ENCODE measurements around the gene TBCCD1.
A peak's percentile ranks its signal among the peaks of the same experiment; 100 is the strongest.
"Not testable (repeated sequence)": the region's sequence is repeated elsewhere in the genome, so short reads cannot be mapped to it uniquely, and the experiment has no call there.

The TBCCD1 gene

GRCh38 chr3:186596568-186597287, 29.6 kb upstream of the TBCCD1 start:
- peak; percentile 8 for DNase-seq (ENCODE audit: low read depth)

DNA sequence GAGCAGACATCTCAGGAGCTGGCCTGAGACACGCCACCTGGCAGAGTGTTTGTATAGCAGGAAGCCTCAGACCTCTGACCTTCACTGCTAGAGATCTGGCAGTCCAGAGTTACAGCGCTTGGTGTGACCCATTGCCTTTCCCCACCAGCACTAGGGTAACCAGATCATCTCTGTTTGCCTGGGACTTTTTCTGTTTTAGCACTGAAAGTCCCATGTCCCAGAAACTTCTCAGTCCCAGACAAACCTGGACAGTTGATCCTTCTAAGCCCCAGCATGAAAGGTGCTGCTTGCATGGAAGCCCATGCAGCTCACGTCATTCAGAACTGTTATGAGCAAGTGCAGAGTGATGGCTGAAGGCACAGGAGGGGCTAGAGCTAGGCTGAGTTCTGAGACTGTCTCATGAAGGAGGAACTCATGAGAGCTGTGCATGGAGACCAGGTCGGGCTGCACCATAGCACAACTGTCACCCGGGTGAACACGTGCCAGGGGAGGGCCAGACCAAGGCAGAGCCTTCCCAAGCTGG, 27.5 kb upstream of the TBCCD1 start:
- no peak for DNase-seq (ENCODE audit: low read depth)

GRCh38 chr3:186593862-186594261, 26.7 kb upstream of the TBCCD1 start:
- no peak for DNase-seq (ENCODE audit: low read depth)

GRCh38 chr3:186592682-186593081, 25.5 kb upstream of the TBCCD1 start:
- no peak for DNase-seq (ENCODE audit: low read depth)

DNA sequence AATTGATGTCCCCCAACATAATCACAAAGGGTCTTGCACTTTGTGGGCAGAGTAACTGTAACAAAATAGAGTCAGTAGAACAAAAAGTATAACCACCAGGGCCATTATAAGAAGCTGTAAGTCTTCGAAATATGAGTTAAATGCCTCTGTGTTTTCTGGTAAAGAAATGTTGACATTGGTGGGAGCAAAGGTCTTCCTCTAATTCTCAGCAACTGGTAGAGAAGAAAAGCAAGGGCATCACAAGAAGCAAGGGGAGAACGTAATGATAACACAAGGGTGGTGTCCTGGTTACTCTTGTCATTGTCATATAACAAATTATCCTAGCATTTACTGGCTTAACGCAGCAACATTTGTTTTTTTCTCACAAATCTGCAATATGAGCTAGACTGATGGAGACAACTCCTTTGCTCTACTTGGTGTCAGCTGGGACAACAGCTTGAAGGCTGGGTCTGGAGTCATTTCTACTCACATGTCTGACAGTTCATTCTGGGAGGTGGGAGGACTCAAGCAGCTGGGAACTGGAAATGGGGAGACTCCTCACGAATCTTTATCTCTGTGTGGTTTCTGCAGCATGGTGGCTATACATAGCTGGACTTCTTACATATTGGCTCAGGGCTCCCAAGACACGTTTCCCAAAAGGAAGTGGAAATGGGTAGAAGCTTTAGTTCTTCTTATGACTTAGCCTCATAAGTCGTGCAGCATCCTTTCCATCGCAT, 23.6 kb upstream of the TBCCD1 start:
- DNase-seq (ENCODE audit: low read depth) = no peak

GRCh38 chr3:186589856-186590579, 22.9 kb upstream of the TBCCD1 start:
- DNase-seq (ENCODE audit: low read depth) = peak; percentile 33

DNA sequence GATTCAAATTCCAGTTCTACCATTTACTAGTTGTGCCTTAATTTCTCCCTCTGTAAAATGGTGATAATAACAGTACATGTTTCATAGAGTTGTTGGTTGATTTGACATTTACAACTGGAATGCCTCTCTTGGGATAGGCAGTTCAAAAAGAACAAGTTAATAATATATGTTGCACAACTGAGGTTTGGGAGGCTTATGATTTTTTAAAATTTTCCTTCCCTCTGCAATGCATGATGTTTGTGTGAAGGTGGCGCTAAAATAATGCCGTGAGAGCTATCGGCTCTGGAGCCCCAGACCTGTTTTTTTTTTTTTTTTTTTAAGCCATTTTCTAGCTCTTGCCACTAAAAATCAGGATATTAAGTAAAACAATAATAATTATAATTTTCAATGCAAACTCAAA, 22.0 kb upstream of the TBCCD1 start:
- DNase-seq (ENCODE audit: low read depth) = peak; percentile 40

DNA sequence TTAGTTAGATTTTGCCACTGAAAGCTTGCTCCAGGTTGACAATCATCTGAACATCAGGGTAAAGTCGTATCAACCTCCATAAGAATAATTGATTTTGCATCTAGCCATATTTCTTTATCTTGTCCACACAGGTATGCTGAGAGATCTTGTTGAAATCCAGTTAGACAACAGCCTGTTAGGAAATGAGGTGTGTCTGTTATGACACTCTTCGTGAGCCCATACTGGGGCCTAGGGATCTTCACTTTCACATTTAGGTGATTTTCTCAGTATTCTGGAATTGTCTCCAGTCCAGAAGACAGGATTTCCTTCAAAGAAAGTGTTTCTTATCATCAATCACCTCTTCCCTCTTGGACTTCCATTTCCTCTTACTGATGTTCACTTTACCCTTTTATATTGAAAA, 21.5 kb upstream of the TBCCD1 start:
- DNase-seq (ENCODE audit: low read depth) = peak; percentile 18

GRCh38 chr3:186587183-186587582, 20.0 kb upstream of the TBCCD1 start:
- no peak for DNase-seq (ENCODE audit: low read depth)

- DNase-seq (ENCODE audit: low read depth) = not testable (repeated sequence)
Observed at GRCh38 chr3:186586245-186586644, 19.1 kb upstream of the TBCCD1 start.

GRCh38 chr3:186583831-186584230, 16.7 kb upstream of the TBCCD1 start:
- peak; percentile 52 for DNase-seq (ENCODE audit: low read depth)

GRCh38 chr3:186582541-186582940, 15.4 kb upstream of the TBCCD1 start:
- no peak for DNase-seq (ENCODE audit: low read depth)

- no peak for DNase-seq (ENCODE audit: low read depth)
Observed at GRCh38 chr3:186580785-186581184, 13.6 kb upstream of the TBCCD1 start.

- no peak for DNase-seq (ENCODE audit: low read depth)
Observed at GRCh38 chr3:186577521-186577920, 10.4 kb upstream of the TBCCD1 start.

DNA sequence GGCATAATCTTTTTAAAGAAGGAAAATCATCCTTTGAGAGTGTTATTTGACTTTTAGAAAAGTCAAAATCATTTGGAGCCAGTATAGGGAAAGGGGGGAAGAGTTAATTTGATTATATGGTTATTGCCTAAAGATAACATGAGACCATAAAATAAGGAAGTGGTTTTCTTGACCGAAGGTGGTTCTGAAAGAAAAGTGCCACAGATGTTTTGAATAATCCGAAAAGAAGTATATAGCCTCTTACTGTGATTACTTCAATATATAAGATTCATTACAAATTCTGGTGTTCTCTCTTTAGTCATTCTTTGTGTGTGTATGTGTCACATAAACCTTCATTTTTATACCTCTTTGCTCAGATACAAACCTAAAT, 4.5 kb upstream of the TBCCD1 start:
- no peak for DNase-seq (ENCODE audit: low read depth)

DNA sequence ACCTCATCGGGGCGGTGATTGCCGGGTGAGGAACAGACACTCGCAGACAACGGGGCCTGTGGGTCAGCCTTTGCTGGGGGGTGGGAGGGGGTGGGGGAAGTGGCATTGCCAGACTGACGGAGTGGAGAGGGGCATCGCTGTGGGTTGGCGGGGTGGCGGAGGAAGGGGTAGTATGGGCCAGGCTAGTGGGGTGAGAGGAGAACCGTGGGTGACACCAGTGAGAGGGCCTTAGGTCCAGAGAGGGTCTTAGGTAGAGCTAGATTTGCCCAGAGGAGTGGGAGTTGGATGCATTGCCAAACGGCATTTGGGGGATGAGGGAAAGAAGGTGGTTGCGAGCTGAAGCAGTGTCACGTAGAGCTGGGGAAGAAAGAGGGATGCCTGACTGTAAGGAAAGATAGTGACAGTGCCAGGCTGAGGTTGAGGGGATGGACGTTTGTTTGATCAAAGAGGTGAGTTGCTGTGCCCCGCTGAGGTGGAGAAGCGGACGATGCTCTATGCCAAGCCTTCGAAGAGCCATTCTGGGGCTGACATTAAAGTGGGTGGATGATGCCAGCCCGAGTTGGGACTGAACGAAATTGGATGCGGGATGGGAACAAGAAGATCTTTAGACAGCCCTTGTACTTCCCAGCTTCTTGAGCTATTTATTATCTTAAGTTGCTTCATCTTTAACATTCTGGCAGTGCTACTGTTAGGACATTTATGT, 4.0 kb upstream of the TBCCD1 start:
- peak; percentile 1 for DNase-seq (ENCODE audit: low read depth)

DNA sequence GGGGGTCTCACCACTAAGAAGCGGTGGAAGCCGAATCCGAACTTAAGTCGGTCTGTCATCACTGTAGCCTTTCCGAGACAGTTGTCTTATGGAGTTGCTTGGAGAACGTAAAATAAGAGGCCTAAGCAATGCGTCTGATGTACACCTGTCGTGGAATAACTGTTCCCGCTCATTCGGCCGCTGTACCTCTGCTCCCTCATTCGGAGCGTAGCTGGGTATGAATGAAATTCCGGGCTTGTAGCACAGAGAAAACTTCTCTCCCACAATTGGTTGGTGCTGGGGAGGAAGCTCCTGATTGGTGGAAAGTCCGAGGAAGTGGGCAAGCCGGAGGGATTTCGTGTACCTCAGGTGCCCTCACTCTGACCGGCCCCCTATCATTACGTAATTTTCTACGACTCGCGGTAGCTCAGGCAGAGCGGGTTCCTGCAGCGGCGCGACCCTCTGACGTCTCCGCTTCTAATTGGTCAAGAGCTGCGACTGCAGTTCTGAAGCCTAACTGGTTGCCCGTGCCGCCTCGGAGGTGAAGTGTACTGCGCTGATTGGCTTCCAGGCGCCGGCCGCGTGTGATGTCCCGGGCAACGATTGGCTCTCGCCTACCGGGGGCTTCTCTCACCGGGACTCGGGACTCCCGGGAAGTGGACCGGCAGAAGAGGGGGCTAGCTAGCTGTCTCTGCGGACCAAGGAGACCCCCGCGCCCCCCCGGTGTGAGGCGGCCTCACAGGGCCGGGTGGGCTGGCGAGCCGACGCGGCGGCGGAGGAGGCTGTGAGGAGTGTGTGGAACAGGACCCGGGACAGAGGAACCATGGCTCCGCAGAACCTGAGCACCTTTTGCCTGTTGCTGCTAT, 3.2 kb upstream of the TBCCD1 start, which contains the start of gene DNAJB11:
Gene DNAJB11 (plus strand): TSS at position 625 of the 845 bp plus-strand sequence. CDS start 178 bp downstream, at position 803.
- DNase-seq (ENCODE audit: low read depth) = peak; percentile 100

DNA sequence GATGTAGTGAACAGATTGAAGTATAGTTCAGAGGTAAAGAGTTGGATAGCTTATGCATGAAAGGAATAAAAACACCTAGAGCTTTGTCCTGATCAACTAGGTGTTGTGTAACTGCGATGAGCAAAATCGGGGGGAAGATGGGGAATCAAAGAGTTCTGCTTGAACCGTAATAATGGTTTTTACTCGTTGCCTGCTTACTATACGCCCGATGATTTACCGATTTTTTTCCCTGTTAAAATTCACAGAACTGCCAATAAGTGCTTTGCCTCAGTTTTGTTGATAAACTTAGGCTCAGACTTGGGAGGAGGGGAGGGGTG, 2.6 kb upstream of the TBCCD1 start:
- DNase-seq (ENCODE audit: low read depth) = no peak

DNA sequence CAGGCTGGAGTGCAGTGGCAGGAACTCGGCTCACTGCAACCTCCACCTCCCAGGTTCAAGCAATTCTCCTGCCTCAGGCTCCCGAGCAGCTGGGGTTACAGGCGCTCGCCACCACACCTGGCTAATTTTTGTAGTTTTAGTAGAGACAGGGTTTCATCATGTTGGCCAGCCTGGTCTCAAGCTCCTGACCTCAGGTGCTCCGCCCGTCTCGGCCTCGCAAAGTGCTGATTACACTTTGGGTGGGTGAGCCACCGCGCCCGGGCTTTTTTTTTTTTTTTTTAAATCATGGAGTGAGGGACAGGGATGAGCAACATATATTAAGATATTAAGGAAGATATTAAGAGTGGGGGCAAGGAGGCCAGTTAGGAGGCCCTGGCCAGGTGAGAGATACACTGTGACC, 2.2 kb upstream of the TBCCD1 start:
- not testable (repeated sequence) for DNase-seq (ENCODE audit: low read depth)

DNA sequence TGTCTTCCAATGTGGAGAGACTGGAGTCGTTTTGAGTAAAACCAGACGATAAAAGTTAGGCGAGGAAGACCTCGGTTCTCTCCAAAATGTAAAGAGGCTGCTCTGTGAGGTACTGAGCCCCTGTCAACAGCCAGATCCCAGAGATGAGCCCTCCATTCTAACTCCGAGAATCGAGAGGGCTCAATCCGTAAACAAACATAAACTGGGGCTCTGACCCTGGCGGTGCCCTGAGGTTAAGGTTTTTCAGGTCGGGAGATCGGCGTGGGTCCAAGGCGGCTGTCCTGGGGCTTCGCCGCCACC, 417 bp downstream of the TBCCD1 start:
- DNase-seq (ENCODE audit: low read depth) = no peak

- no peak for DNase-seq (ENCODE audit: low read depth)
Observed at GRCh38 chr3:186564586-186564985, 2.6 kb downstream of the TBCCD1 start.

Measured in ELR (cell line).